Measurements from ENCODE around the gene DNAJC5G.
"Not testable (repeated sequence)": the region's sequence is repeated elsewhere in the genome, so short reads cannot be mapped to it uniquely, and the experiment has no call there.

DNA sequence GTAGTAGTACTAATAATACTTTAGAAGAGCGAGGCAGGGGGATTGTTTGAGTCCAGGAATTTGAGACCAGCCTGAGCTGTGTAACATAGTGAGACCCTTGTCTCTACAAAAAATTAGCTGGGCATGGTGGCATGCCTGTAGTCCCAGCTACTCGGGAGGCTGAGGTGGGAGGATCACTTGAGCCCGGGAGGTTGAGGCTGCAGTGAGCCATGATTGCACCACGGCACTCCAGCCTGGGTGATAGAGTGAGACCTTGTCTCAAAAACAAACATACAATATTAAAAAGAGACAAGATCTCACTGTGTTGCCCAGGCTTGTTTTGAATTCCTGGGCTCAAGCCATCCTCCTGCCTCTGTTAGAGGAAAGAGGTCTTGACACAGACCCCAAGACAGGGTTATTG lies 25.4 kb downstream of the DNAJC5G start:
- not testable (repeated sequence) for TF ChIP-seq POLR2AphosphoS5, POLR2A (IDR thresholded peaks at IDR 0.05; ENCODE audit: low read depth, low read length)

Data from GM12892 (cell line).